SK-N-SH (cell line): ENCODE measurements around the gene WWOX. TPM values are rescaled to one million over a fixed set of nuclear protein-coding genes. Genes with fewer than 3 reads are reported as not detected.

Experiments used
- CTCF ChIA-PET: fragments of 300-600, 350-600 bp; formaldehyde crosslinking; extraction: SDS; loops from one replicate; lab custom pipeline; 2021; lab: Yijun Ruan, JAX
- POLR2A ChIA-PET: fragments of 350-600 bp; sonication (Branson Sonifier 250); formaldehyde crosslinking; extraction: SDS; loops from one replicate; lab custom pipeline; 2020; ENCODE audit warnings: antibody characterized with exemption, inconsistent platforms; lab: Yijun Ruan, JAX
- DNase-seq: peaks from one replicate; pipeline ENCODE4 v3.0.0; 2012
- H2AFZ ChIP-seq: fragments of 200-600 bp; sonication (generic); 2 replicates; pipeline ENCODE4 v1.8.1; 2016; ENCODE audit warnings: antibody characterized with exemption, mild to moderate bottlenecking, low read depth
- H3F3A ChIP-seq: fragments of 200-600 bp; sonication (generic); replicated peaks from 2 replicates; pipeline ENCODE3; 2016; ENCODE audit warnings: antibody characterized with exemption, mild to moderate bottlenecking; ENCODE audit not compliant: insufficient read depth
- H3K27ac ChIP-seq, 2 experiments: fragments of 200-500 bp in 1 of 2; fragments of 200-600 bp in 1 of 2; sonication (Bioruptor generic) in 1 of 2; sonication (generic), shearing (Covaris generic) in 1 of 2; 2 replicates each; pipeline versions ENCODE4 v1.5.1 to v1.6.1; 2014 to 2016; ENCODE audit warnings: low read depth in 2 of 2, inconsistent platforms in 1 of 2, low read length in 1 of 2, mild to moderate bottlenecking in 1 of 2, mixed read lengths in 1 of 2
- H3K27me3 ChIP-seq: fragments of 200-600 bp; sonication (generic), shearing (Covaris generic); 2 replicates; pipeline ENCODE4 v1.6.1; 2016; ENCODE audit warnings: mixed run types; ENCODE audit not compliant: insufficient read depth
- H3K36me3 ChIP-seq, 2 experiments: fragments of 200-500 bp in 1 of 2; fragments of 200-600 bp in 1 of 2; sonication (Bioruptor generic) in 1 of 2; sonication (generic) in 1 of 2; replicated peaks in 1 of 2; 2 replicates each; pipeline versions ENCODE3 to v1.5.1; 2014 to 2016; ENCODE audit warnings: low read length in 1 of 2, mild to moderate bottlenecking in 1 of 2; ENCODE audit not compliant: insufficient read depth in 2 of 2, control insufficient read depth in 1 of 2
- H3K4me1 ChIP-seq, 2 experiments: fragments of 200-500 bp in 1 of 2; fragments of 200-600 bp in 1 of 2; sonication (Bioruptor generic) in 1 of 2; sonication (generic), shearing (Covaris generic) in 1 of 2; 2 replicates each; pipeline versions ENCODE4 v1.5.1 to v1.6.1; 2014 to 2016; ENCODE audit warnings: low read depth in 1 of 2, low read length in 1 of 2, mixed run types in 1 of 2; ENCODE audit not compliant: insufficient read depth in 2 of 2, control insufficient read depth in 1 of 2
- H3K4me2 ChIP-seq: fragments of 200-600 bp; sonication (generic), shearing (Covaris generic); 2 replicates; pipeline ENCODE4 v1.6.1; 2017; ENCODE audit warnings: mixed run types
- H3K4me3 ChIP-seq, 2 experiments: fragments of 200-500 bp in 1 of 2; fragments of 200-600 bp in 1 of 2; sonication (Bioruptor generic) in 1 of 2; sonication (generic), shearing (Covaris generic) in 1 of 2; 2 replicates each; pipeline versions ENCODE4 v1.5.1 to v1.8.1; 2014 to 2016; ENCODE audit warnings: low read depth in 2 of 2, inconsistent platforms in 1 of 2, low read length in 1 of 2, mild to moderate bottlenecking in 1 of 2, mixed read lengths in 1 of 2, moderate library complexity in 1 of 2
- H3K79me2 ChIP-seq: fragments of 200-600 bp; sonication (generic); 2 replicates; pipeline ENCODE4 v1.8.1; 2017; ENCODE audit warnings: mild to moderate bottlenecking; ENCODE audit not compliant: insufficient read depth
- H3K9ac ChIP-seq: fragments of 200-600 bp; sonication (generic); 2 replicates; pipeline ENCODE4 v1.6.1; 2017; ENCODE audit warnings: mixed run types
- H3K9me2 ChIP-seq: fragments of 200-600 bp; sonication (generic); 2 replicates; pipeline ENCODE4 v1.6.1; 2017; ENCODE audit warnings: mixed run types
- H3K9me3 ChIP-seq: fragments of 200-600 bp; sonication (generic); 2 replicates; pipeline ENCODE4 v1.6.1; 2017; ENCODE audit warnings: mixed run types, mild to moderate bottlenecking, moderate library complexity
- H4K20me1 ChIP-seq: fragments of 200-600 bp; sonication (generic); 2 replicates; pipeline ENCODE4 v1.6.1; 2017; ENCODE audit warnings: mild to moderate bottlenecking, mixed run types; ENCODE audit not compliant: insufficient read depth
- CTCF ChIP-seq: fragments of 200-600 bp; sonication (generic); IDR thresholded peaks from 2 replicates; pipeline ENCODE4 v1.6.1; 2017; ENCODE audit warnings: antibody characterized with exemption, mild to moderate bottlenecking, moderate library complexity
- ELF1 ChIP-seq: IDR thresholded peaks from 2 replicates; pipeline ENCODE4 v1.4.0; 2012
- EZH2phosphoT487 ChIP-seq: fragments of 200-600 bp; sonication (generic); IDR thresholded peaks from 2 replicates; pipeline ENCODE4 v1.6.1; 2017; ENCODE audit warnings: low read depth, mixed run types, mild to moderate bottlenecking, antibody characterized with exemption, moderate library complexity, borderline replicate concordance
- FOSL2 ChIP-seq: IDR thresholded peaks from 2 replicates; pipeline ENCODE4 v1.4.0; 2012; ENCODE audit warnings: low read depth, mild to moderate bottlenecking, moderate library complexity, borderline replicate concordance
- GABPA ChIP-seq: IDR thresholded peaks from 2 replicates; pipeline ENCODE4 v1.4.0; 2012; ENCODE audit warnings: low read depth, mild to moderate bottlenecking
- GATA2 ChIP-seq: sonication (generic); formaldehyde crosslinking; IDR thresholded peaks from 2 replicates; pipeline ENCODE4 v1.5.0; 2020; ENCODE audit warnings: mild to moderate bottlenecking, missing genetic modification reagents
- IRF3 ChIP-seq: fragments of 150-350 bp; IDR thresholded peaks from 2 replicates; pipeline ENCODE4 v1.6.1; 2016; ENCODE audit warnings: mild to moderate bottlenecking, low read depth, low read length
- JUND ChIP-seq: IDR thresholded peaks from 2 replicates; pipeline ENCODE4 v1.4.0; 2012
- MAX ChIP-seq: IDR thresholded peaks from 2 replicates; pipeline ENCODE4 v1.4.0; 2012; ENCODE audit warnings: low read depth
- NRF1 ChIP-seq: IDR thresholded peaks from 2 replicates; pipeline ENCODE4 v1.6.1; 2012; ENCODE audit warnings: low read depth, mild to moderate bottlenecking, low read length
- PBX3 ChIP-seq: IDR thresholded peaks from 2 replicates; pipeline ENCODE4; 2012
- POLR2AphosphoS5 ChIP-seq: IDR thresholded peaks from 2 replicates; pipeline ENCODE4 v1.6.1; 2012; ENCODE audit warnings: low read depth, low read length
- RAD21 ChIP-seq: IDR thresholded peaks from 2 replicates; pipeline ENCODE4 v1.6.1; 2012; ENCODE audit warnings: mild to moderate bottlenecking, low read length
- RCOR1 ChIP-seq: fragments of 150-350 bp; IDR thresholded peaks from 2 replicates; pipeline ENCODE4 v1.6.1; 2017; ENCODE audit warnings: antibody characterized with exemption, low read length
- REST ChIP-seq: IDR thresholded peaks from 2 replicates; pipeline ENCODE4 v1.6.1; 2012; ENCODE audit warnings: mild to moderate bottlenecking, low read depth, low read length, moderate library complexity
- RFX5 ChIP-seq: IDR thresholded peaks from 2 replicates; pipeline ENCODE4 v1.6.1; 2012; ENCODE audit warnings: mild to moderate bottlenecking, improper control_type of control experiment, low read length
- SIN3A ChIP-seq: IDR thresholded peaks from 2 replicates; pipeline ENCODE4 v1.6.1; 2012; ENCODE audit warnings: low read depth, mild to moderate bottlenecking, low read length, moderate library complexity, borderline replicate concordance
- SMC3 ChIP-seq: IDR thresholded peaks from 2 replicates; pipeline ENCODE4 v1.6.1; 2012; ENCODE audit warnings: low read depth, low read length, improper control_type of control experiment
- TCF12 ChIP-seq: IDR thresholded peaks from 2 replicates; pipeline ENCODE4 v1.4.0; 2012
- TEAD4 ChIP-seq: IDR thresholded peaks from 2 replicates; pipeline ENCODE4 v1.4.0; 2012; ENCODE audit warnings: mild to moderate bottlenecking, borderline replicate concordance; ENCODE audit not compliant: insufficient read depth
- USF1 ChIP-seq: IDR thresholded peaks from 2 replicates; pipeline ENCODE4 v1.4.0; 2012; ENCODE audit warnings: low read depth, borderline replicate concordance
- YY1 ChIP-seq: IDR thresholded peaks from 2 replicates; pipeline ENCODE4 v1.4.0; 2012; ENCODE audit warnings: low read depth, mild to moderate bottlenecking
- ZBTB33 ChIP-seq: IDR thresholded peaks from 2 replicates; pipeline ENCODE4 v1.4.0; 2012; ENCODE audit warnings: low read depth, borderline replicate concordance
- WGBS: methylation state at CpG from one replicate; pipeline ENCODE4 v1.1.6; 2017; ENCODE audit warnings: low lambda C conversion rate; 5-methylcytosine and 5-hydroxymethylcytosine counted together
- polyA plus RNA-seq, 3 experiments: library from polyadenylated mRNA; depleted of rRNA; stranded (reverse); fragments of >200 nt; gene quantifications; 2 replicates each; pipeline ENCODE4 v1.2.3, GENCODE V29; 2012

The WWOX gene
- polyA plus RNA-seq, 1 of the 3 experiments (the other 2 are of a cell fraction), result 10.8 TPM

GRCh38 chr16:78310990-78311561 lies 211.6 kb downstream of the WWOX start:
- no peak overlapping the region for H3K4me3 ChIP-seq
- H3K9me3 ChIP-seq, result no peaks in the 10 kb centered on the region
- H3K4me1 ChIP-seq, result peaks cover 5 to 12% of the 10 kb centered on the region in 2 experiments; a peak in 2 of 4 replicates
- no peaks in the 10 kb centered on the region for H4K20me1 ChIP-seq
- H3F3A ChIP-seq, result no peaks in the 10 kb centered on the region
- 0 out of 4 replicates have a peak overlapping the region, but pooled peaks of 1 of the 2 experiments have one; percentile 33 for H3K27ac ChIP-seq
- peak; percentile 14 for DNase-seq
- H3K9me2 ChIP-seq, result no peaks in the 10 kb centered on the region
- 60% methylated on average over 5 of the region's 5 CpGs for WGBS
- POLR2A ChIA-PET, result no interaction called here
- no peaks in the 10 kb centered on the region for H3K27me3 ChIP-seq
- no peaks in the 10 kb centered on the region for H3K36me3 ChIP-seq
- no peaks in the 10 kb centered on the region for H3K79me2 ChIP-seq
- CTCF ChIA-PET, result interaction anchor here (1.2 kb wide), 1 partner anchor 20 kb away, joined by 3 read pairs; no protein-coding TSS in a partner anchor
- H3K4me2 ChIP-seq, result no peak overlapping the region
- H2AFZ ChIP-seq, result no peak overlapping the region
- no peak overlapping the region for H3K9ac ChIP-seq
- TF ChIP-seq NRF1, result no peak
- TF ChIP-seq RAD21, result no peak
- TF ChIP-seq JUND, result peak; percentile 34
- TF ChIP-seq REST, result no peak
- TF ChIP-seq FOSL2, result peak; percentile 20; the same call in 1 of the 2 replicates
- TF ChIP-seq ELF1, result no peak
- no peak for TF ChIP-seq RFX5
- no peak for TF ChIP-seq IRF3
- peak; percentile 24; the same call in 1 of the 2 replicates for TF ChIP-seq POLR2AphosphoS5
- TF ChIP-seq USF1, result no peak
- TF ChIP-seq SIN3A, result no peak
- TF ChIP-seq GATA2 (CRISPR knock-in tag), result no peak
- peak; percentile 76 for TF ChIP-seq TCF12
- peak; percentile 63 for TF ChIP-seq PBX3
- TF ChIP-seq CTCF, result no peak
- TF ChIP-seq MAX, result no peak
- no peak for TF ChIP-seq ZBTB33
- TF ChIP-seq TEAD4, result no peak; the same call in 1 of the 2 replicates
- TF ChIP-seq GABPA, result no peak
- TF ChIP-seq YY1, result no peak
- TF ChIP-seq SMC3, result no peak
- TF ChIP-seq EZH2phosphoT487, result no peak
- no peak for TF ChIP-seq RCOR1
